PFSK-1 (cell line): ENCODE data around the gene SYTL3.

Source experiments
- FOXP2 ChIP-seq: optimal IDR thresholded peaks from 2 replicates; pipeline ENCODE3; 2011; ENCODE audit warnings: borderline replicate concordance, control low read depth, inconsistent platforms; ENCODE audit not compliant: insufficient read depth; ENCODE audit errors: extremely low read length, extremely low read depth
- POLR2AphosphoS5 ChIP-seq: IDR thresholded peaks from 2 replicates; pipeline ENCODE4 v1.6.1; 2012; ENCODE audit warnings: low read depth, mild to moderate bottlenecking, control low read depth, low read length, moderate library complexity
- SIN3A ChIP-seq: IDR thresholded peaks from 2 replicates; pipeline ENCODE4 v1.6.1; 2012; ENCODE audit warnings: mild to moderate bottlenecking, low read length, moderate library complexity, borderline replicate concordance; ENCODE audit not compliant: insufficient read depth
- TAF1 ChIP-seq: IDR thresholded peaks from 2 replicates; pipeline ENCODE4 v1.6.1; 2012; ENCODE audit warnings: low read length, control low read depth, borderline replicate concordance; ENCODE audit not compliant: insufficient read depth
- TF ChIP-seq, protein P1 (sequence below), 2 experiments: IDR thresholded peaks; 2 replicates each; pipeline versions ENCODE4 v1.6.1 to v1.8.0; 2011 to 2012; ENCODE audit warnings: low read depth in 2 of 2, low read length in 2 of 2, control low read depth in 1 of 2, inconsistent platforms in 1 of 2, mild to moderate bottlenecking in 1 of 2, moderate library complexity in 1 of 2; ENCODE audit not compliant: insufficient read depth in 1 of 2

SYTL3 gene

DNA sequence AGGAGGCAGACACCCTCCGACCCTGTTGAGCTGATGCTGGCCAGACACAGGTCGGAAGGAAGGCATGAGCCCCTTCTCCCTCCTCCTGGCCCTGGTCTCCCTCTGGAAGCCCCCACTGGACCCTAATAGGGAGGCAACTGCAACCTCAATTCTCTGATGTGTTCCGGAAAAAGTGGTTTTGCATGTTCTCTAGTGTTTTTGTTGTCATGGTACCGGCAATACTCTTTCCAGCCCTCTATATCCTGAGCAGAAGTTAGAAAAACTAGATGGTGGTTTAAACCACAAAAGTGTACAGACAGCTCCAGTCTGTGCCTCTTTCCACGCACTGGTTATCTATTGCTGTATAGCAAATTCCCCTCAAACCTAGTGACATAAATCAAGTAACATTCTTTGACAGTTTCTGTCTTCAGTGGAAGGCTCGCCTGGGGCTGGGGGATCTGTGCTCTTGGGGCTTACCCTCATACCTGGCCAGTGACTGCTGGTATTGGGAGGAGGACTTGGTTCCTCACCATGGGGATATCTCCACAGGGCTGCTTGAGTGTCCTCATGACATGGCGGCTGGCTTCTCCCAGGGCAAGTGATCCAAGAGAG, 37.0 kb downstream of the SYTL3 start:
- TF ChIP-seq POLR2AphosphoS5 (no peak), TAF1 (no peak), SIN3A (no peak), FOXP2 (no peak)
- TF ChIP-seq, protein P1, sequence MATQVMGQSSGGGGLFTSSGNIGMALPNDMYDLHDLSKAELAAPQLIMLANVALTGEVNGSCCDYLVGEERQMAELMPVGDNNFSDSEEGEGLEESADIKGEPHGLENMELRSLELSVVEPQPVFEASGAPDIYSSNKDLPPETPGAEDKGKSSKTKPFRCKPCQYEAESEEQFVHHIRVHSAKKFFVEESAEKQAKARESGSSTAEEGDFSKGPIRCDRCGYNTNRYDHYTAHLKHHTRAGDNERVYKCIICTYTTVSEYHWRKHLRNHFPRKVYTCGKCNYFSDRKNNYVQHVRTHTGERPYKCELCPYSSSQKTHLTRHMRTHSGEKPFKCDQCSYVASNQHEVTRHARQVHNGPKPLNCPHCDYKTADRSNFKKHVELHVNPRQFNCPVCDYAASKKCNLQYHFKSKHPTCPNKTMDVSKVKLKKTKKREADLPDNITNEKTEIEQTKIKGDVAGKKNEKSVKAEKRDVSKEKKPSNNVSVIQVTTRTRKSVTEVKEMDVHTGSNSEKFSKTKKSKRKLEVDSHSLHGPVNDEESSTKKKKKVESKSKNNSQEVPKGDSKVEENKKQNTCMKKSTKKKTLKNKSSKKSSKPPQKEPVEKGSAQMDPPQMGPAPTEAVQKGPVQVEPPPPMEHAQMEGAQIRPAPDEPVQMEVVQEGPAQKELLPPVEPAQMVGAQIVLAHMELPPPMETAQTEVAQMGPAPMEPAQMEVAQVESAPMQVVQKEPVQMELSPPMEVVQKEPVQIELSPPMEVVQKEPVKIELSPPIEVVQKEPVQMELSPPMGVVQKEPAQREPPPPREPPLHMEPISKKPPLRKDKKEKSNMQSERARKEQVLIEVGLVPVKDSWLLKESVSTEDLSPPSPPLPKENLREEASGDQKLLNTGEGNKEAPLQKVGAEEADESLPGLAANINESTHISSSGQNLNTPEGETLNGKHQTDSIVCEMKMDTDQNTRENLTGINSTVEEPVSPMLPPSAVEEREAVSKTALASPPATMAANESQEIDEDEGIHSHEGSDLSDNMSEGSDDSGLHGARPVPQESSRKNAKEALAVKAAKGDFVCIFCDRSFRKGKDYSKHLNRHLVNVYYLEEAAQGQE (IDR thresholded peaks at IDR 0.05; ENCODE audit: insufficient read depth in 1 of 2, low read depth in 2 of 2, low read length in 2 of 2): no peak

DNA sequence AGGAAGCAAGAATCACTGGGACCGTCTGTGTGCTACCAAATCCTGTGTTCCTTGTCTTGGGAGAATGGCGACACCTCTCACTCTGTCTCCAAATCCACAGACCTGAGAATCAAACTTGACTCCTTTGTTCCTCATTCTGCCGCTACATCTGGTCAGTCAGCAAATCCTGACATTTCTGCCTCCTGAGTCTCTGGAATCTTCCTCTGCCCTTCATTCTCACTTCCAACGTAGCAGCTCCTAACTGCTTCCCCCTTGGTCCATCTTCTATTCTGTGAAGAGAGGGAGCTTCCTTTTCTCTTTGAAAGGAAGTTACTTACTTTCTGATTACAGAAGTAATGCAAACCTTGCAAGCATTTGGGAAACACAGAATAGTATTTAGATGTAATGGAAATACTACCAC, 37.7 kb downstream of the SYTL3 start:
- no peak for TF ChIP-seq POLR2AphosphoS5
- TF ChIP-seq FOXP2: no peak
- TF ChIP-seq, protein P1 (IDR thresholded peaks at IDR 0.05; ENCODE audit: insufficient read depth in 1 of 2, low read depth in 2 of 2, low read length in 2 of 2): no peak
- no peak for TF ChIP-seq SIN3A
- no peak for TF ChIP-seq TAF1

DNA sequence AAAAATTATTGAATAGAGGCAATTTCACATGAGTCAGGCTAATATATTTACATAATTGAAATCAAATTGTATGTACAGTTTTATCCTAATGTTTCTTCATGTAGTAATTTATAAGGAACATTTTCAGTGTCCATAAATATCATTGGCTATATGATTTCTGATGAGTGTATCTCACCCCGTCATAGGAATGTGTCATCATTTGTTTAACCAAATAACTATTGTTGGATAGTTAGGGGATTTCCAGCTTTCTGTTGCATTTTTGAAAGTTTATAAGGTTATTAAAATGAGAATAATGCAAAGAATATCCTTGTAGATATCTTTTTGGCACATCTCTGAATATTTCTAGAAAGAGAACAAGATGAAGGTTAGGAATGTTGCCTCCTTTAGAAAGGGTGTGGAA, 39.0 kb downstream of the SYTL3 start:
- TF ChIP-seq POLR2AphosphoS5 (no peak), SIN3A (no peak), TAF1 (no peak), FOXP2 (no peak)
- TF ChIP-seq, protein P1 (IDR thresholded peaks at IDR 0.05; ENCODE audit: insufficient read depth in 1 of 2, low read depth in 2 of 2, low read length in 2 of 2): no peak

DNA sequence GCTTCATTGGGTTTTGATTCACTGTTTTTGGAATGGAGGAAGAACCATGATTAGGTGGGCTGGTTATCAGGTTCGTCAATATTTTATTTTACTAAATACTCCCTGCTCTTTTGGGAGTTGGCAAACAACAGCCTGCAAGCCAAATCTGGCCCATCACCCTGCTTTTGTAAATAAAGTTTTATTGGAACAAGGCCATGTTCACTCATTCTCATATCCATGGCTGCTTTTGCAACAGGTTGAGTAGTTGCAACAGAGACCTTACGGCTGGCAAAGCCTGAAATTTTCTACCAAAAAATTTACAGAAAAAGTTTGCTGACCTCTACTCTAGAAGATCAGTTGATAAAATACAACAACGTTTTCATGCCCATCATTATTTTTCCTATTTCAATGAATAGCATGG, 45.1 kb downstream of the SYTL3 start:
- no peak for TF ChIP-seq FOXP2

DNA sequence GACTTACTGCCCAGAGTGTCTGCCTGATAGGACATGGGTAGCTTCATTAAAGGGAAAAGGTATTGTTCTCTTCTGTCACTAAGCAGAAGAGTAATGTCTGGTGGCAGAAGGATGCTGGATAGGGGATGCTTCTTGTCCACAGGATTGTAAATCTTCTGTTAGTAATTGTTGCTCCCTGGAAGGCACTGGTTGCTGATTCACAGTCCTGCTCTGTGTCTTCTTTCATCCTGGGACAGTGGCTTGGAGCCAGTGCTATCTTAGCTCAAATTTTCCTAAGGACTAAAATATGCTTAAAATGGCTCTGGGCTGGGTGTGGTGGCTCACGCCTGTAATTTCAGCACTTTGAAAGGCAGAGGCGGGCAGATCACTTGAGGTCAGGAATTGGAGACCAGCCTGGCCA, 48.0 kb downstream of the SYTL3 start:
- TF ChIP-seq, protein P1 (IDR thresholded peaks at IDR 0.05; ENCODE audit: insufficient read depth in 1 of 2, low read depth in 2 of 2, low read length in 2 of 2): no peak
- TF ChIP-seq TAF1 (no peak), POLR2AphosphoS5 (no peak), SIN3A (no peak), FOXP2 (no peak)
